Urothelium cell line (cell line): ENCODE measurements around the gene KNSTRN.
A peak's percentile ranks its signal among the peaks of the same experiment; 100 is the strongest.

Experiments used
- DNase-seq: peaks from one replicate; pipeline ENCODE4 v3.0.0; 2011; ENCODE audit warnings: low spot score, mixed read lengths
- FAIRE-seq: peaks from 2 replicates; lab custom pipeline; 2011; peaks lifted over from hg19 to GRCh38; lab: Jason Lieb, UNC

The KNSTRN gene

DNA sequence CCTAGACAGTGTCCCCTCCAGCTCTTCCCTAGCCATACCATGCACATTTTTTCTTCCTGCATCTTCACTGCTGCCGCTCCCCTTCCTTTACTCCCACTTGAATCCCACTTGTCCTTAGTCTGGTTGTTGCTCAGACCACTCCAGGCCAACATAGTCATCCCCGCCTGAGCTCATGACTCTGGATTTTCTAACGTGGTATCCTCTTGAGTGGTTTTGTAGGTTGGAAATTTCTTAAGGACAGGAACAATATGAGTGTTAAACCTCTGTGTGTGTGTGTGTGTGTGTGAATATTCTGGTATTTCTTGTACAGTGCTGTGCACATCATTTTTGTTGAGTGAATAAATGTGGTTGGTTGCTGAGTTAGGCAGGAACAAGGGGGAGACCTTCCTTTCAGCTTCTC is 61.3 kb downstream of the KNSTRN start:
- DNase-seq (no peak), FAIRE-seq (peak; percentile 37)
